Omental fat pad (tissue), 4 donors: ENCODE measurements around the gene DLGAP1. TPM values are rescaled to one million over a fixed set of nuclear protein-coding genes. Genes with fewer than 3 reads are reported as not detected.

ENCODE experiments used
- ATAC-seq: fragments of 150-250 bp; one replicate; pipeline ENCODE4 v1.9.1; 2016; ENCODE audit warnings: mild to moderate bottlenecking, moderate library complexity; ENCODE audit not compliant: low FRiP score
- DNase-seq: peaks from one replicate; pipeline ENCODE4 v3.0.0-alpha.2; 2019; ENCODE audit warnings: low spot score
- total RNA-seq, 4 donors: library from RNA; depleted of rRNA; stranded (reverse); fragments of >200 nt; gene quantifications; one replicate each; pipeline ENCODE4 v1.1.0, GENCODE V29; 2016
- TF ChIP-seq, protein P1 (sequence below), 3 donors: fragments of 450-650 bp; IDR thresholded peaks; one replicate each; pipeline ENCODE4 v1.5.1; 2016 to 2017; ENCODE audit warnings: antibody characterized with exemption in 3 of 3, mild to moderate bottlenecking in 3 of 3, moderate library complexity in 2 of 3

DLGAP1 gene
- total RNA-seq, 4 donors from 2014 or later, result 1.5 to 8.0 (median 5.4) TPM

DNA sequence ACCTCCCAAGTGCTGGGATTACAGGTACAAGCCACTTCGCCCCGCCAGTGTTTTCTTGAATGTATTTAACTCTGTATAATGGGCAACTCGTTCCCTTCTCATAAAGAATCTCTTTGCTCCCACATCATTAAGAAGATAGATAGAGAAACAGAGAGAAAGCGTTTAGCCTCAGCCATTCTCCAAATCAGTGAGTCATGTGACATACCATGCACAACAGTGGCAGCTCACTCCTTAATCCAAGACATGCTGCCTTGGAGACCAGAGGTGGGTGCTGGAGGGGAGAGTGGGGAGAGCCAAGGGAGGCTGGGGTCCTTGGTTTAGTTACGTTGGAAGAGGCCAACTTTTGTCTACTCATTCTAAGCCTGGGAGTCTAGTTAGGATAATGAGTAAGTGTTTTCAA is 950.5 kb downstream of the DLGAP1 start:
- TF ChIP-seq, protein P1, sequence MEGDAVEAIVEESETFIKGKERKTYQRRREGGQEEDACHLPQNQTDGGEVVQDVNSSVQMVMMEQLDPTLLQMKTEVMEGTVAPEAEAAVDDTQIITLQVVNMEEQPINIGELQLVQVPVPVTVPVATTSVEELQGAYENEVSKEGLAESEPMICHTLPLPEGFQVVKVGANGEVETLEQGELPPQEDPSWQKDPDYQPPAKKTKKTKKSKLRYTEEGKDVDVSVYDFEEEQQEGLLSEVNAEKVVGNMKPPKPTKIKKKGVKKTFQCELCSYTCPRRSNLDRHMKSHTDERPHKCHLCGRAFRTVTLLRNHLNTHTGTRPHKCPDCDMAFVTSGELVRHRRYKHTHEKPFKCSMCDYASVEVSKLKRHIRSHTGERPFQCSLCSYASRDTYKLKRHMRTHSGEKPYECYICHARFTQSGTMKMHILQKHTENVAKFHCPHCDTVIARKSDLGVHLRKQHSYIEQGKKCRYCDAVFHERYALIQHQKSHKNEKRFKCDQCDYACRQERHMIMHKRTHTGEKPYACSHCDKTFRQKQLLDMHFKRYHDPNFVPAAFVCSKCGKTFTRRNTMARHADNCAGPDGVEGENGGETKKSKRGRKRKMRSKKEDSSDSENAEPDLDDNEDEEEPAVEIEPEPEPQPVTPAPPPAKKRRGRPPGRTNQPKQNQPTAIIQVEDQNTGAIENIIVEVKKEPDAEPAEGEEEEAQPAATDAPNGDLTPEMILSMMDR (IDR thresholded peaks at IDR 0.05), result no peak
- ATAC-seq, result no peak
- DNase-seq, result no peak

- no peak for DNase-seq
- no peak for ATAC-seq
These were observed 952.5 kb downstream of the DLGAP1 start for GRCh38 chr18:3502650-3503049.

DNA sequence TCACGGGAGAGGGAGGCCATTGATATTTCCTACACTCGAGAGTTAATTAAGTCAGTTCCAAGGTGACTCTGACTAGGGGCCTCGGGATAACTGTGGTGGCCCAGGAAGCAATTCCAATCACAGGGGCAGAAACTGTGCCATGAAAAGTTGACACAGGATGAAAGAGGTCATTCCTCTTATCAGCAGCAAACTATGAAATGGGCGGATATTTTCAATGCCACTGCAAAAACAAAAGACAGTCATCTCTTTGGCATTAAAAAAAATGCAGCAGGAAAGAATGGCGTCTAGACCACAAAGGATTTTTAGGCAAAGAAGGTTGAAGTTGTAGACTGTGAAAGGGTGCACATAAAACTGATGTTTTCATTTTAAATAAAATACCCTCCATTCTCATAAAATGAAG is 955.1 kb downstream of the DLGAP1 start:
- DNase-seq (no peak), ATAC-seq (no peak)
- TF ChIP-seq, protein P1 (IDR thresholded peaks at IDR 0.05), result no peak

More at GRCh38 chr18:3502650-3503049, 952.5 kb downstream of the DLGAP1 start:
- TF ChIP-seq, protein P1 (IDR thresholded peaks at IDR 0.05), result no peak

DNA sequence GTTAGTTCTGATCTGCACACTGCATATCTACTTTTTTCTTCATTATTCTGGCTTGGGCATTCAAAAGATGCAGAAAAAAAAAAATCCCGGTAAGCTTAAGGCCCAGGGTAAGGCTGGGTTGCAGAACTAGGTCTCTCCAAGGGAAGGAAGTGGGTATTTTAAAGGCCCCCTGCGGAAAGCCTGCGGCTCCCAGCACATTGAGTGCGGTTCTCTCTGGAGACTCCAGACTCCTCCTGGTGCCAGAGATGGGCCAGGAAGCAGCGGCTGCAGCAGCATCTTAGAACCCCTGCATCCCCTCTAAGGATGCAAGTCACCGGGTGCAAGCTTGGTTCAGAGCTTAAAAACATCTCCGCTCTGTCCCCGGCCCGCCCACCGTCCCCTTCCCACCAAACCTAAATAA is 955.6 kb downstream of the DLGAP1 start:
- ATAC-seq (no peak), DNase-seq (no peak)
- TF ChIP-seq, protein P1 (IDR thresholded peaks at IDR 0.05), result no peak

DNA sequence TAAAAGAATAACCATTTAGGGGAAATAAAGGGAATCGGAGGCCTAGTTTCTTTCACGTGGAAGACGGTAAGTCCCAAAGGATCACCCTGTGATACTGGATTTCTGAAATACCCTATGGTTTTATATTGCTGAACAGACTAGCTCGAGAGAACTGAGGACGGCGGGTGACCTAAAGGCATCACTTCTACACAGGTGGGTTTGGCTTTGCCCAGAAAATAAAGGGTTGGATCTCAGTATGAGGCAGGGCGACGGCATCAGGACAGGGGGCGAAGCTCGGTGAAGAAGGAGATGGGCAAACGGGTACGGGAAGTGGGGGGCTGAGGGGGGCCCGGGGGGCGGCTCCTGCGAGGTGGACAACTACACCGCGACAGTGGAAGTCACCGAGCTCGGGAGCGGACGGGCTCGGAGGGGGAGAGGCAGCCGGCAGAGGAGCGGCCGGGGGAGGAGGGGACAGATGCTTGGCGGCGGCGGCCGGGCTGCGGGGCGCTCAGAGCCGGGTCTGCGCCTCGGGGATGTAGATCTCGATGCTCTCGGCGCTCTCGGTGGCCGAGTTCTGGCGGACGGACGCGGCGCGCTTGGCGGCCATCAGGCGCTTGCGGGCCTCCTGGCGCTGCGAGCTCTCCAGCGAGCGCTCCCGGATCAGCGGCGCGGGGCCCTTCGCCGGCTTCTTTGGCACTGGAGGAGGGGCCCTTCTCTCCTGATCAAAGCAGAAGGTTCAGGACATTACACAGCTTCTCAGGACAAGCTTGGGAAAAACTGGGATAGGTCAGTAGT is 956.2 kb downstream of the DLGAP1 start:
- TF ChIP-seq, protein P1 (IDR thresholded peaks at IDR 0.05), result no peak
- DNase-seq, result no peak
- ATAC-seq, result peak; percentile 48

DNA sequence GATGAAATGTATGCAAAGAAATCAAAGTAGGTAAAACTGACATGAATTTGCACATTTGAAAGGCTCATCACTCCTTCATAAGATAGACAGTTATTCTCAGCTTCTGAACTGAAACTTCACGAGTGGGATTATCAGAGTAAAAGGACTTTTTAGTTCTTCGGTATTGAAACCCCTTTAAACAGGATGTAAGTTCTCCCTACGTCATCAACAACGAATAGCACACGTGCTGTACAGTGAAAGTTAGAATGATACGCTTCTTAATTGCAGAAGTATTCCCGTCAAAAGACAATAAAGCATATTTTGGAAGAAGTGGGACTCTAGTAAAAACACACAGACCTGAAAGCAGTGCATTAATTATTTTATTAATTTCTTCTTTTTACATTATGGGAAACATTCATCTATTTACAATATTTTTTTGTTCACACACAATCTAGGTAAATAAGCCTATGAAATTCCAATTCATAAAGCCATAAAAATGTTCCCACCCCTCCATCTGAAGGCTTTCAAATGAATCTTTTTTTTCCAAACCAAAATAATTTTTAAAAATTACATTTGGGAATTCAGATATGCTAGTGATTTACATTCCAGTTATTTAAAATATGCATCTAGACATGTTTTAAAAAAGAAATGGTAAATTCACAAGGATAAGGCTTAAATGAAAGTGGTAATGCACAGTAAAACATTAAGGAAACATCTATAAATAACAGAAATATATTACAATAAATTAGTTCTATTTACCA is 959.2 kb downstream of the DLGAP1 start:
- ATAC-seq (no peak), DNase-seq (no peak)
- TF ChIP-seq, protein P1 (IDR thresholded peaks at IDR 0.05), result no peak
